Measurements from ENCODE around the gene CASTOR1. TPM values are rescaled to one million over a fixed set of nuclear protein-coding genes. Genes with fewer than 3 reads are reported as not detected.
A peak's percentile ranks its signal among the peaks of the same experiment; 100 is the strongest.

The CASTOR1 gene
- total RNA-seq, 1 donor from 2014 or later, result 17.2 TPM

- no peak overlapping the region for H3K27ac Mint-ChIP-seq (ENCODE audit: unreplicated experiment)
- peaks cover 14% of the 10 kb centered on the region for H3K4me1 Mint-ChIP-seq (ENCODE audit: unreplicated experiment)
- peak overlapping the region; percentile 63 for H3K4me3 Mint-ChIP-seq (ENCODE audit: unreplicated experiment)
- TF ChIP-seq CTCF (IDR thresholded peaks at IDR 0.05; ENCODE audit: unreplicated experiment), result no peak
- H3K27me3 Mint-ChIP-seq (ENCODE audit: unreplicated experiment), result peaks cover 7% of the 10 kb centered on the region
- no peaks in the 10 kb centered on the region for H3K9me3 Mint-ChIP-seq (ENCODE audit: unreplicated experiment)
- no peak for DNase-seq (ENCODE audit: low spot score)
- H3K36me3 Mint-ChIP-seq (ENCODE audit: low read depth, unreplicated experiment), result peaks cover 8% of the 10 kb centered on the region
Observed at GRCh38 chr22:30325065-30325720, 35.9 kb upstream of the CASTOR1 start.

- no peak for TF ChIP-seq CTCF (IDR thresholded peaks at IDR 0.05; ENCODE audit: unreplicated experiment)
- Mint-ChIP-seq H3K4me1 (ENCODE audit: unreplicated experiment) (peaks cover 14% of the 10 kb centered on the region), H3K27ac (ENCODE audit: unreplicated experiment) (no peak overlapping the region), H3K4me3 (ENCODE audit: unreplicated experiment) (no peak overlapping the region), H3K36me3 (ENCODE audit: low read depth, unreplicated experiment) (peaks cover 8% of the 10 kb centered on the region), H3K27me3 (ENCODE audit: unreplicated experiment) (peaks cover 9% of the 10 kb centered on the region), H3K9me3 (ENCODE audit: unreplicated experiment) (no peaks in the 10 kb centered on the region)
- no peak for DNase-seq (ENCODE audit: low spot score)
Observed at GRCh38 chr22:30324014-30324730, 34.9 kb upstream of the CASTOR1 start.

GRCh38 chr22:30323246-30323645, 33.9 kb upstream of the CASTOR1 start:
- no peak for DNase-seq (ENCODE audit: low spot score)
- Mint-ChIP-seq H3K9me3 (ENCODE audit: unreplicated experiment) (no peaks in the 10 kb centered on the region), H3K27me3 (ENCODE audit: unreplicated experiment) (peaks cover 9% of the 10 kb centered on the region), H3K4me3 (ENCODE audit: unreplicated experiment) (peak overlapping the region; percentile 67), H3K27ac (ENCODE audit: unreplicated experiment) (no peak overlapping the region), H3K4me1 (ENCODE audit: unreplicated experiment) (peaks cover 14% of the 10 kb centered on the region), H3K36me3 (ENCODE audit: low read depth, unreplicated experiment) (peaks cover 8% of the 10 kb centered on the region)
- no peak for TF ChIP-seq CTCF (IDR thresholded peaks at IDR 0.05; ENCODE audit: unreplicated experiment)

GRCh38 chr22:30321461-30321860, 32.2 kb upstream of the CASTOR1 start:
- H3K4me3 Mint-ChIP-seq (ENCODE audit: unreplicated experiment), result no peak overlapping the region
- DNase-seq (ENCODE audit: low spot score), result no peak
- no peaks in the 10 kb centered on the region for H3K9me3 Mint-ChIP-seq (ENCODE audit: unreplicated experiment)
- H3K4me1 Mint-ChIP-seq (ENCODE audit: unreplicated experiment), result peaks cover 10% of the 10 kb centered on the region
- peaks cover 8% of the 10 kb centered on the region for H3K36me3 Mint-ChIP-seq (ENCODE audit: low read depth, unreplicated experiment)
- TF ChIP-seq CTCF (IDR thresholded peaks at IDR 0.05; ENCODE audit: unreplicated experiment), result no peak
- H3K27ac Mint-ChIP-seq (ENCODE audit: unreplicated experiment), result no peak overlapping the region
- H3K27me3 Mint-ChIP-seq (ENCODE audit: unreplicated experiment), result peaks cover 6% of the 10 kb centered on the region

GRCh38 chr22:30320021-30320556, 30.8 kb upstream of the CASTOR1 start:
- Mint-ChIP-seq H3K27me3 (ENCODE audit: unreplicated experiment) (peaks cover 5% of the 10 kb centered on the region), H3K4me1 (ENCODE audit: unreplicated experiment) (peaks cover 2% of the 10 kb centered on the region)

More at GRCh38 chr22:30320021-30320556, 30.8 kb upstream of the CASTOR1 start:
- H3K9me3 Mint-ChIP-seq (ENCODE audit: unreplicated experiment), result no peaks in the 10 kb centered on the region
- H3K36me3 Mint-ChIP-seq (ENCODE audit: low read depth, unreplicated experiment), result peaks cover 8% of the 10 kb centered on the region
- no peak for TF ChIP-seq CTCF (IDR thresholded peaks at IDR 0.05; ENCODE audit: unreplicated experiment)
- no peak overlapping the region for H3K4me3 Mint-ChIP-seq (ENCODE audit: unreplicated experiment)
- DNase-seq (ENCODE audit: low spot score), result no peak
- H3K27ac Mint-ChIP-seq (ENCODE audit: unreplicated experiment), result no peak overlapping the region
